ENCODE data around the gene IGF1R. TPM values are rescaled to one million over a fixed set of nuclear protein-coding genes. Genes with fewer than 3 reads are reported as not detected.

The IGF1R gene
- total RNA-seq, 1 donor from 2014 or later, result 65.3 TPM

DNA sequence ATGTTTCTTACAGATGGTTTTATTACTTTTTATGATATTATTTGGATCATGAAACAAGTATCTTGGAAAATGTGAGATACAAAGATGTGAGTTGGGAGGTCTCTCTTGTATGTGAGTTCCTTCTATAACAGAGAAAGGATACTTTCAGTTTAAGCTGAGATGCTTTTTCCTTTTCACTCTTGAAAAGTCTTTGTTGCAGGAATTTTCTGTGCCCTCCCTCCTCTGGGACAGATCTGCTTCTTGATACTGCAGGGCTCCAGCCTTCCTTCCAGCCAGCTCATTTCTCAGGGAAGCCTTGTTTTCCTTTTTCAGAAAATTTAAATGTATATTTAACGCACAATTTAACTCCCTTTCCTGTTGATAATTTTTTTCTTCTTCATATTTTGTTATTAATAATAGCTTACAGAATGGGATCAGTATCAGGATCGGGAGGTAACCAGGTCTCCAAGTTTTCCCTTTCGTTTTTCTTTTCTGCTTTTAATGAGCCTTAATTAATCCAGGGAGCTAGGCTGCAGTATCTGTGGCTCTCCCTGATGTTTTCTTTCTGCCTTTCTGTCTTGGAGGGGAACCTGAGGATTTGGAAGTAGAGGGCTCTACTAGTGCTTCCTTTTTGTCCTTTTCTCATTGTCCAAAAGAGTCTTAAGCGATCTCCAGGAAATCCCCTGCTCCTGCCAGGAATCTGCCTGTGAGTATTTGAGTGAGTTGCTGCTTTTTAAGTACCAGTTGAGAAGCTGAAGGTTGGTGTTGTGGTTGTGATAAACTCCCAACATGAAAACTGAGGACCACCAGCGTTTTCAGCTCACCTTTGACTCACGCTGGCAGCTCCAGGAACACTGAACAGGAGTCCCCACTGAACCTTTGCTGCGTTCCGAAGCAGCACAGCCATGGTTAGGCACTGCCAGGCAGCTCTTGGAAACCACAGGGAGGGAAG is 105.7 kb downstream of the IGF1R start:
- peak; percentile 55 for DNase-seq

- no peak for DNase-seq
Measured at GRCh38 chr15:98754657-98755022, 106.3 kb downstream of the IGF1R start.

DNA sequence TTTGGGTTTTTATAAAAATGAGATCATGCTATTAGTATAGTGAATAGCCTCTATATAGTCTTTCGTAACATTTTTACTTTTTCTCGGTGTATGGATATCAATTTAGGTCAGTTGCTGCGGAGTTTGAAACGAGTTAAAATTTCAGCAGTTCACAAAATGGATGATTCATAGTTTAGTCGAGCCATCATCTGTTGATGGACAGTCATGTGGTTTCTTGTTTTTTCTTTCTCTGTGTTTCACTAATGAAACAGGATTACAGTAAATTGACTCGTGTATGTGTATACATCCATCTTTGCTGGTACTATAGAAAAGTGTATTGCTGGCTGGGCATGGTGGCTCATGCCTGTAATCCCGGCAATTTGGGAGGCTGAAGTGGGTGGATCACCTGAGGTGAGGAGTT is 106.8 kb downstream of the IGF1R start:
- peak; percentile 14 for DNase-seq

DNA sequence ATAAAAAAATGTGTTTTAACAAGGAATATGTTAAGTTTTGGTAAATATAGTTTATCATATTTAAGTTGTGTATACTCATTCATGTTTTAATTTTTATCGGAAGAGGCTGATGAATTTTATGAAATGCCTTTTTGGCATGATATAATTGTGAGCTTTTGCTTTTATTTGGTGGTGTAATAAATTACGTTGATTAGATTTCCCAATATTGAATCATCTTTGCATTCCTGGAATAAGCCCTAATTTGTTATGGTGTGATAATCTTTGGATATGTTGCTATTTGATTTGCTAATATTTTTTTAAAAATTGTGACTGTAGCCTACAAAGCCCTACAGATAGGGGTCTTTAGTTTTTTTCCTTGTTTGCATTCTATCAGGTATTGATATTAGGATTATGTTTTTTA is 107.4 kb downstream of the IGF1R start:
- DNase-seq, result no peak

DNA sequence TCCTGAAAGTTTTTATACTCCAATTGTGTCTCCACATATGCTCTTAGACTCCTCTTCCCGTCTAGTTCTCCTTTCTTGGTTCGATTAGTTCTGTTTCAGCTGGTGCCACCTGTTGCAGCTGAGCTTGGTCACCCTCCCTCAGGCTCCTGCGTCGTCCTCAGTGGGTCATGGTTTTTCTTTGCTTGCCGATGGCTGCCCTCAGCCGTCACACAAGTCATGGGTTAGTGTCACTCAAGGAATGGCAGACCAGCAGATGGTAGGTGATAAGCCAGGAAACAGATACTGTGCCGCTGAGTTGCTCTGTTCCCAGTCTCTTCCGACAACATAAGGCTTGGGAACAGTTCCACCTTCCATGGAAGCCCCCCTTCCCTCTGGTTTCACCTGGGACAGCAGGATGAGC is 109.9 kb downstream of the IGF1R start:
- DNase-seq, result no peak

DNA sequence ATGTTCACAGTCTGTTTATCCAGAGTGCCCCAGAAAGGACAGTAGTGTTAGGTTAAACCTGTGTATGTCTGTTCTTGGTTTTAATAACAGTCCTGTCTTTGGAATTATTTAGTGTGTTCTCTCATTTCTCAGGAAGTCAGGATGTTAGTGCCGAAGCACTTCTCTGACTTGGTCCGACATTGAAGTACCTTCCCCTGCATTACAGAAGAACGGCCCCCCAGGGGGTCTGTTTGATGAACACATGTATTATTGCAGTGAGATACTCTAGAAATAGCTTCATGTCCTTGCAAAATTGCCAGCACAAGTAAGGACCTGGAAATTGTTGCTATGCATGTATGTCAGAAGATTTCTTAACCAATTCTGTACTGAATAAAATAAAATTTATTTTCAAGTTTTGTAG is 110.9 kb downstream of the IGF1R start:
- DNase-seq, result no peak

GRCh38 chr15:98760112-98760826 is 111.9 kb downstream of the IGF1R start:
- no peak for DNase-seq

GRCh38 chr15:98760975-98761374 is 112.6 kb downstream of the IGF1R start:
- no peak for DNase-seq

DNA sequence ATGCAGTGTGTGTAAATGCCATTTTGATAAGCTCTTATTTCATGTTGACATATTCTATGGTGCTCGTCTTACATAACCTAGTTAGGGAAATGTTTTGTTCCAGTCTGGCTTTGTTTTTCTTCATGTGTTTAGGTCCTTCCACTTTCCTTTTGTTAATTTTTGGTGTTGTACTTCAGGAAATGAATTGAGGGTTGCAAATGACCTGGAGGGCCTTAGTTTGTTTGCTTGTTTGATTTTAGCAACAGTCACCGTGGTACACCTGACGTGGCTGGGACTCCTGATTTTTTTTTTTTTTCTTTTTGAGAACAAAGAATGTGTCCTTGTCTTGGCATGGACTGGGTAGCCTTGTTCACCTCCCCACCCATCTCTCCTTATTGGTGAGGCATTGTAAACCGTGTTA is 114.8 kb downstream of the IGF1R start:
- no peak for DNase-seq

DNA sequence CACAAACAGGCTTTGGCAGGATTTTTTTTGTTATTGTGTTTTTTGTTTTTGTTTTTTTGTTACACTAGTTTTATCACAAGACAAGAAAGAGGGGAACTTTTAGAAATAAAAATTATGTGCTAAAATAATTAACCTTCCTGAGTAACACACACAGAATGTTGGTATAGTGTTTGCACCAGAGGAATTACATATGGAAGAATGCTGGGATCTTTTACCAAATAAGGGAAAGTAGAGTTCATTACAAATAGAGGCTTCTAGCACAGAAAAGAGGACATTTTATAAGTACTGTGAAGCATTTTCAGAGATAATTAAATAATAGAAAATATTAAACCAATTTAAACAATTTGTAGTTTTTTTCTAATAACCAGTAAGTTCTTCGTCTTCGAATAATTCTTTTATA is 116.0 kb downstream of the IGF1R start:
- DNase-seq, result no peak

- no peak for DNase-seq
Measured at GRCh38 chr15:98765610-98766009, 117.3 kb downstream of the IGF1R start.

DNA sequence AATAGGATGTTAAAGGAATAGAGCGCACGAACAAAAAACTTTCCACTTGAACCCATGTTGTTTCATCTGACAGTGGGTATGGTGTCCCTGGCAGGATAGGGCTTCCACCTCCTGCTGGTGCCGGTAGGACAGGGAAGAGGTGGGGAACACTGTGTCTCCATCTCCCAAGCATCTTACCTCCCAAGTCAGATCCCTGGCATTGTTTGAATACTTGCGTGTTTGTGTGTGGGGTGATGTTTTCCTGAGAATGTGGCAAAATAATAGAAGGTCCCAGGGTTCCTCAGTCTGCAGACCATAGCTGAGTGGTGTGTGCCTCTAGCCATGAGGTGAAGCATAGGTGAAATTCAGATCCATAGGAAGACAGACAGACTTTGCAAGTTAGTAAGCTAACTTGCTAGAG is 119.4 kb downstream of the IGF1R start:
- no peak for DNase-seq

DNA sequence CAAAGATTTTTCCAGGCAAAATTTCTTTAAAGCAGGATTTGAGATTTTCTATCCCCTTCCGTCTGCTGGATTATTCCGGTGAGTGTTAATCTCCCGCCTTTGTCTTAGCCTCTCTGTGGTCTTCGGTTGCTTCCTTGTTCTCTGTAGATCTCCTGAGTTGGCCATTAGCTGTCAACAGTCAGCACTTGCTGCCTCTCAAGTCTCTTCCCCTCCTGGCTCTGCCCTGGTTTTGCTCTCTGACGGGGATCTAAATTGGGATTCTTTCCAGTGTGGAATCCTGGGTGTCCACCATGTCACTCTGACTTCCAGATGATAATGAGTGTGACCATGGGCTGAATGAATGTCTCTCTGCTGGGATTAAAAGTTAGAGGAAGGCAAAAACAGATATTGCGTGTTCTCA is 121.5 kb downstream of the IGF1R start:
- no peak for DNase-seq

DNA sequence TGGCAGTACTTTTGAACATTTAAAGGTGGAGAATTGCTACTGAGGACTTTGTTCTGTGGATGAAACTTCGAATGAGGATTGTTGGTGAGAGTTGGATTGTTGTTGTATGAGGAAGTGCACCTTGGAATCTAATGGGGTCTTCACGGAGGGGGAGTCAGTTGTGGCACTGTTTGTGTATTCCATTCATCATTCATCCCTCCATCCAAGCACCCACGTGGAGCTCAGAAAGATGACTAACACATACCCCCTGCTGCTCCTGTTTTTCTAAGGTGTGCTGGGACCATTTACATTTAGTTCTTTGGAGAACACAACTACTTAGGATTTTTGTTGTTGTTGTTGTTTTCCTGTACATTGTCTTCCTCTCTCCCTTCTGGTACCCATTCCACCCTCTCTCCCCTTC is 122.6 kb downstream of the IGF1R start:
- no peak for DNase-seq

DNA sequence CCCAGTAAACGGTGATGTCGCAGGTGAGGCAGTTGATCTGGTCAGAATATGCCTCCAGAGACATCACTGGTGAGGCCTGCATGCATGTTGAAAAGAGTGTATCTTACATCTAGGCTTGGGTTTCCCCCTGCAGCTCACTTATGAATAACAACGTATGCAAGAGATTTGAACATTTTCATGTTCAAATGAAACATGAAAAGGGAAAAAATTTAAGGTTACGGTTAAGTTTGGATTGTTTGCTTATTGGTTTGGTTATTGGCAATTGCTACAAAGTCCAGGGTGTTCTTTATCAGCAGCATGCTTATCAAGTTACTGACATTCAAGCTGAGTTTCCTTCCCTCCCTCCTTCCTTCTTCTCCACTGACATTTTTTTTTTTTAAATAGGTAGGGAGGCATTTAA is 123.2 kb downstream of the IGF1R start:
- DNase-seq, result no peak

GRCh38 chr15:98772895-98773294 is 124.6 kb downstream of the IGF1R start:
- no peak for DNase-seq

- DNase-seq, result no peak
Measured at GRCh38 chr15:98773616-98774015, 125.3 kb downstream of the IGF1R start.

DNA sequence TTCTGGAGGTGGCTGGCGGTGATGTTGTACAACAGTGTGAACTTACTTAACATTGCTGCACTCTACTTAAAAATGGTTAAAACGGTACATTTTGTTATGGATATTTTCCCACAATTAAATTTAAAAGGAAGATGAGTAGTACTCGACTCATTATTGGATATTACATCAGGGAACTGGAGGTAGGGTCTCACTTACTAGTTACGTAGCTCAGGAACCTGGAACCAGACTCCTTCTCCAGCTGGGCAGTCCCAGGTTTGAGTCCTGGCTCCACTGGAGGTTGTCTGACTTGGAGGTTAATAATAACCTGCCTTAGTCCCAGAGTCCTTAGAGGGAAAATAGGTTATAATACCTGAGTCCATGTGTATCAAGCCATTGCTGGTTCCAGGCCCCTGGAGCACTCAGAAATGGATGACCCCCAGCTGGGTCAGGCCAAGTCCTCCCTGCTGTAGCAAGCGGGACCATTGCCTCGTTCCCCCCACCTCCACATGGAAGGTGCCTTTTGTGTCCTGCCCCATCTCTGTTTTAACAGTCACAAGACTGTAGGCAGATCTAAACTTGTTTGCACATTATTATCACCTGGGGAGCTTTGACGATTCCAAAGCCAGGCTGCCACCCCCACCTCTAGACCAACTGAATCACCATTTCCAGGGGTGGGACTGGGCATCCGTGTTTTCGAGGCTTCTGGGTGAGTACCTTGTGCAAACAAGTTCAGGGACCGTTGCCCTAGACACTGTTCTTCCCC is 126.6 kb downstream of the IGF1R start:
- no peak for DNase-seq

DNA sequence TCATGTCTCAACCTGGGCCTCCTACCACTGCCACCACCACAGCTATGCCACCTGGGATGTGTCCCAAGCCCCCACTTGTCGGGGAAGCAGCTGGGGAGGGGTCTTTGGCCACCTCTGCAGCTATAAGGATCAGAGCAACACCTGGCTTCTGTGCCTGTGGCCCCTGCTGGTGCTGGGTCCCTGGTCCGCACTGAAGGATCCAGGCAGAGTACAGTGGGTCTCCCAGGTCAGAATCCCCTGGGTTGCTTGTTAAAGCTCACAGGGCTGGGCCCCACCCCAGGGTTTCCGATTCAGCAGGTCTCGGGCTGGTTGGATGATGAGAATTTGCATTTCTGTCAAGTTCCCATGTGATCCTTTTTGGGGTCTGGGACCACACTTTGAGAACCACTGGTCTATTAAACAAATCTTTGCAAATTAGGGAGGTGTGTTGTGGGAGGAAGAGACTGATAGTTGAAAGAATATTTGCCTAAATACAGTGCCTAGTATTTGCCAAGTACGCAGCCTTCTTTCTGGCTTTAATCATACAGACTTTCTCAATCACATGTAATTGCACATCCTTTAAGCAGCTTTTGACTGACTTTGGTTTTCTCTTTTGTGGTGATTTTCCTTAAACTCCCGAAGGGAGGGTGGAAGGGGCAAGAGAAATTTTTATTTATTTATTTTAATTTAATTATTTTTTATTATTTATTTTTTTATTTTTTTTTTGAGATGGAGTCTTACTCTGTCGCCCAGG is 127.3 kb downstream of the IGF1R start:
- no peak for DNase-seq

DNA sequence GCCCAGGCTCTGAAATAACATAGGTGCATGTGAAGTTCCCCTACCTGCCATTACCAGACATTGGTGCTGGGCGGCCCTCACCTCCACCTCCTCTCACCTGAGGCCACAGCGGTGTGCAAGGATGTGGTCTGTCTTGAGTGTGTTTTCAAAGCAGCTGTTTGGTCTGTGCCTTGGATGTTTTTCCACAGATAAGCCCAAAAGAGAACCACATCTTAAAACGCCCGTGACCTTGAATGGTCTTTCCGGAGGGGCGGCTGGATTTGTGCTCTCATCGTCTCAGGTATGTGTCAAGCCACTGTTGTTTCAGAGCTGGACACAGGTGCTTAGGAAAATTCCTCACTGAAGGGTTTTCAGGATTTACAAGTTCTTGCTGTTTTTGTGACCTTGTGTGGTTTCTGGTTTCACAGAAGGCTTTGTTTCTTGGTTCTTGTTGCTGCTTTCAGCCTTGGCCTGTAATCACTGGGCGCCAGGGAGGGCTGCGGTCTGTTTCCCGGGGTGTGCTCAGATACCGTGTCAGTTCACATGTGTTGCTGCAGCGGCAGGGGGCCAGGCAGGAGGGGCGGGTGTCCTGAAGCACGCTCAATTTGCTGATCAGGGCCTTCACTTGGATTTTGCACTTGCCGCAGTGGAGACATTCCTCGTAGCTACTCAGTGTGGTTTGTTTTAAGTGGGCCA is 128.4 kb downstream of the IGF1R start:
- DNase-seq, result no peak

- DNase-seq, result no peak
Measured at GRCh38 chr15:98777426-98777825, 129.1 kb downstream of the IGF1R start.
